Measurements from ENCODE around the gene COL16A1.

The COL16A1 gene

DNA sequence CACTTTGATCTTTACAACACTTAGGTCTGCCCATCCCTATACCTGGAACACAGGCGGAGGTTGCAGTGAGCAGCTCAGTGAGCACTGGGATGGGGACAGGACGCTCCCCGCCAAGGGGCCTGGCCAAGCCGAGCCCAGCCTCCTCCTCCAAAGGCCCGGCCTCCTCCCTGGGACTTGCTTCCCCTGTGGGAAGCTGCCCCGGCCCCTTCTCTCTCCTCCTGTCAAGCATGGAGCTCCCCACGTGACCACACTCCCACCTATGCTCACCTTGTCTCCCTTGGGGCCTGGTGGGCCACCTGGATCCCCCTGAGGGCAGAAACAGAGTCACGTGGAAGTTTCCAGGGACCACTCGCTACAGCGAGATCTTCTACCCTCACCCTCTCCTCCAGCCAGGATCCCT, 12.9 kb downstream of the COL16A1 start:
- no peak for TF ChIP-seq TAF1 (IDR thresholded peaks at IDR 0.05; ENCODE audit: borderline replicate concordance, insufficient read depth, low read length)
- TF ChIP-seq FOXP2 (optimal IDR thresholded peaks at IDR 0.05; ENCODE audit: borderline replicate concordance, extremely low read depth, extremely low read length, insufficient read depth) = no peak
- no peak for TF ChIP-seq SIN3A (IDR thresholded peaks at IDR 0.05; ENCODE audit: borderline replicate concordance, insufficient read depth, low read length)
- TF ChIP-seq POLR2AphosphoS5 (IDR thresholded peaks at IDR 0.05; ENCODE audit: low read depth, low read length) = no peak

DNA sequence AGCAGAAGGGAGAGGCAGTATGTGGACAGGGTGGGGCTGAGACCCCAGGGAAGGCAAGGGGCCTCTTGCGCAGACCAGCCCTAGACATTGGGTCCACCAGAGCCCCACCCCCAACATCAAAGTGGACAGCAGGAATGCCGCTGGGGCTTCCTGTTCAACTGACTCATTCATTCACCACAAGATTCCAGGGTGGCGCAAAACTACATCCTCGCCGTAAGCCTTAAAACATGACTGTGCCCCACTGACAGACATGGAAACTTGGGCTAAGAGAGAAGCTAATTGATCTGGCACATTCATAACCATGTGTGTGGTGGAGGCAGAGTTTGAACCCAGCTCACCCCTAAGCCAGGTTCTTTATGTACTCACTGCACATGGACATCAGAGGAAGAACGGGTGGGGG, 14.0 kb downstream of the COL16A1 start:
- TF ChIP-seq, protein P1, sequence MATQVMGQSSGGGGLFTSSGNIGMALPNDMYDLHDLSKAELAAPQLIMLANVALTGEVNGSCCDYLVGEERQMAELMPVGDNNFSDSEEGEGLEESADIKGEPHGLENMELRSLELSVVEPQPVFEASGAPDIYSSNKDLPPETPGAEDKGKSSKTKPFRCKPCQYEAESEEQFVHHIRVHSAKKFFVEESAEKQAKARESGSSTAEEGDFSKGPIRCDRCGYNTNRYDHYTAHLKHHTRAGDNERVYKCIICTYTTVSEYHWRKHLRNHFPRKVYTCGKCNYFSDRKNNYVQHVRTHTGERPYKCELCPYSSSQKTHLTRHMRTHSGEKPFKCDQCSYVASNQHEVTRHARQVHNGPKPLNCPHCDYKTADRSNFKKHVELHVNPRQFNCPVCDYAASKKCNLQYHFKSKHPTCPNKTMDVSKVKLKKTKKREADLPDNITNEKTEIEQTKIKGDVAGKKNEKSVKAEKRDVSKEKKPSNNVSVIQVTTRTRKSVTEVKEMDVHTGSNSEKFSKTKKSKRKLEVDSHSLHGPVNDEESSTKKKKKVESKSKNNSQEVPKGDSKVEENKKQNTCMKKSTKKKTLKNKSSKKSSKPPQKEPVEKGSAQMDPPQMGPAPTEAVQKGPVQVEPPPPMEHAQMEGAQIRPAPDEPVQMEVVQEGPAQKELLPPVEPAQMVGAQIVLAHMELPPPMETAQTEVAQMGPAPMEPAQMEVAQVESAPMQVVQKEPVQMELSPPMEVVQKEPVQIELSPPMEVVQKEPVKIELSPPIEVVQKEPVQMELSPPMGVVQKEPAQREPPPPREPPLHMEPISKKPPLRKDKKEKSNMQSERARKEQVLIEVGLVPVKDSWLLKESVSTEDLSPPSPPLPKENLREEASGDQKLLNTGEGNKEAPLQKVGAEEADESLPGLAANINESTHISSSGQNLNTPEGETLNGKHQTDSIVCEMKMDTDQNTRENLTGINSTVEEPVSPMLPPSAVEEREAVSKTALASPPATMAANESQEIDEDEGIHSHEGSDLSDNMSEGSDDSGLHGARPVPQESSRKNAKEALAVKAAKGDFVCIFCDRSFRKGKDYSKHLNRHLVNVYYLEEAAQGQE (IDR thresholded peaks at IDR 0.05; ENCODE audit: insufficient read depth in 1 of 2, low read depth in 2 of 2, low read length in 2 of 2) = peak in 1 of 2 experiments; percentile 66; a peak in 2 of 4 replicates
- TF ChIP-seq SIN3A (IDR thresholded peaks at IDR 0.05; ENCODE audit: borderline replicate concordance, insufficient read depth, low read length) (no peak), FOXP2 (optimal IDR thresholded peaks at IDR 0.05; ENCODE audit: borderline replicate concordance, extremely low read depth, extremely low read length, insufficient read depth) (no peak)

DNA sequence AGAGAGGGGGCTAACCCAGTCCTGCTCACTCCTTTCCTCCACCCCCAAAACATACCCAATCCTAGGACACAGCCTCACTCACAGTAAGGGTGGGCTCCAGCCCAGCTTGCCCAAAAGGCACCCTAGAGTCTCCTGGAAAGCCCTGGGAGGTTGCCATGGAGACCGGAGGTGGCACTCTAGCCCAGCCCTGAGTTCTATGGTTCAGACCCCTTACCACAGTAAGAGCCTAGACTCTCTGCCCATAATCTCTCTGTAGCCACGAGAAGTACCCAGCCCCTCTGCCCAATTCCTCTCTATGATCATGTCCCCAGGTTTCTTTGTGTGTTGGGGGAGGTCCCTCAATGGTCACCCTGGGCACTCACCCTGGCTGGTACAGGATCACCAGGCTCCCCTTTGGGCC, 14.4 kb downstream of the COL16A1 start:
- TF ChIP-seq SIN3A (IDR thresholded peaks at IDR 0.05; ENCODE audit: borderline replicate concordance, insufficient read depth, low read length) (no peak), FOXP2 (optimal IDR thresholded peaks at IDR 0.05; ENCODE audit: borderline replicate concordance, extremely low read depth, extremely low read length, insufficient read depth) (no peak), POLR2AphosphoS5 (IDR thresholded peaks at IDR 0.05; ENCODE audit: low read depth, low read length) (no peak), TAF1 (IDR thresholded peaks at IDR 0.05; ENCODE audit: borderline replicate concordance, insufficient read depth, low read length) (no peak)
- TF ChIP-seq, protein P1 (IDR thresholded peaks at IDR 0.05; ENCODE audit: insufficient read depth in 1 of 2, low read depth in 2 of 2, low read length in 2 of 2) = no peak

DNA sequence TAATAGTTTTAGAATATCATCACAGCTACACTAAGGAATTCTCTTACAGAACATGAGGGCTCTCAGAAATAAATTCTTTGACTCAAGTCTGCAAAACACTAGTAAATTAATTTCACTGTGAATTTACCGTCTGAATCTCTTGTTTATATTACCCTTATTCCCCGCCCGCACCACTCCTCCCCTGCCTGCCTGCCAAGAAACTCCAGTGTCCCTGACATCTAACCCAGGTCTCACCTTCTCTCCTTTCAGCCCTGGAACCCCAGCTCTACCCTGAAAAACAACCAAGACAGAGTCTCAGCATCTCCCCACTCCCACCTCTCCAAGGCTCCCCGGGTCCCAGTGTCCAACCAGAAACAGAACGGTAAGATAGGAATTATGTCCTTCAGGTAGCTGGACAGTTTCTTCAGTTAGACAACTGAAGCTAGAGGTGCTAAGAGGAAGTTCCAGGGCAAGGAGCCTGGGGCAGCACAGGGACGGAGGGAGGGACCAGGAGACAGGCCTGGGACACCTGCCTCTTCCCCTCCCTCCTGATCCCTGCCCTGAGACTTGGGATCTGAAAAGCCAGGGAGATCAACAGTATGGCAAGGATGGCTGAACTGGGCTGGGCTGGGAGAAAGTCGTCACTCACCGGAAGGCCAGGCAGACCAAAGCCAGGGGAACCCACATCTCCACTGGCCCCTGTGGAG, 15.4 kb downstream of the COL16A1 start:
- TF ChIP-seq FOXP2 (optimal IDR thresholded peaks at IDR 0.05; ENCODE audit: borderline replicate concordance, extremely low read depth, extremely low read length, insufficient read depth) (no peak), POLR2AphosphoS5 (IDR thresholded peaks at IDR 0.05; ENCODE audit: low read depth, low read length) (no peak), TAF1 (IDR thresholded peaks at IDR 0.05; ENCODE audit: borderline replicate concordance, insufficient read depth, low read length) (no peak)
- TF ChIP-seq, protein P1 (IDR thresholded peaks at IDR 0.05; ENCODE audit: insufficient read depth in 1 of 2, low read depth in 2 of 2, low read length in 2 of 2) = no peak

DNA sequence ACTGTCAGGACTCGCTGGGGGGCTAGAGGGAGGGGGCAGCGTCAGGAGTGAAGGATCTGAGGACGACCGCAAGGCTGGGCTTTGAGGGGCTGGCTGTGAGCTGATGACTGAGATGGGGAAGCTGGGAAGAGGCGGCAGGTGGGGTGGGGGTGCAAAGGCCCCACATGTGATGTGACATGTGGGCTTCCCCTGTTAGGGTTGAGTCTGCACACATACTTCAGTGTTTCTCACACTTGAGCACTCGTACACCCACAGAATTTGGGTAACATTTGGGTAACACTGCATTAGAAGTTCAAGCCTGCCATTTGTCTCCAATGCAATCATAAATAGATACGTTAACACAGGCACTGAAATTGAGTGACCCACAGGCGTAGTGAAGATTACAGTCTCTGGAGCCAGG, 16.2 kb downstream of the COL16A1 start:
- no peak for TF ChIP-seq POLR2AphosphoS5 (IDR thresholded peaks at IDR 0.05; ENCODE audit: low read depth, low read length)

DNA sequence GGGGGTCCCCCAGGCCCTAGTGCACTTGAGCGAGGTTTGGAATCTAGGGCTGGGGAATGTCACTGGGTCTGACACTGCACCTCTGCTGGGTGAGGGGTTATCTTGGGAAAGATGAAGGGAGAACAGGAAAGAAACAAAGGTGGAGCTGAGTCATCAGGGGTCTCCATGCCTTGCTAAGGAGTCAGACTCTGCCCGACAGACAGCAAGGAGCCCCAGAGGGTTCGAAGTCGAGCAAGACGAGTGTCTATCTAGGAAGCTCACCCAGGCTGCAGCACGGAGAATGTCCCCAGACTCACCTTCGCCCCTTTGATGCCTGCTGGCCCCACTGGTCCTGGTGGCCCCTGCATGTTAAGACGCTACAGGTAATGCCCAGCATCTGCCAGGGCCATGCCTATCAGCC, 18.0 kb downstream of the COL16A1 start:
- TF ChIP-seq SIN3A (IDR thresholded peaks at IDR 0.05; ENCODE audit: borderline replicate concordance, insufficient read depth, low read length) = no peak
- TF ChIP-seq TAF1 (IDR thresholded peaks at IDR 0.05; ENCODE audit: borderline replicate concordance, insufficient read depth, low read length) = no peak
- TF ChIP-seq, protein P1 (IDR thresholded peaks at IDR 0.05; ENCODE audit: insufficient read depth in 1 of 2, low read depth in 2 of 2, low read length in 2 of 2) = no peak
- no peak for TF ChIP-seq POLR2AphosphoS5 (IDR thresholded peaks at IDR 0.05; ENCODE audit: low read depth, low read length)
- no peak for TF ChIP-seq FOXP2 (optimal IDR thresholded peaks at IDR 0.05; ENCODE audit: borderline replicate concordance, extremely low read depth, extremely low read length, insufficient read depth)
